Amniotic stem cell (primary cell): Measurements from ENCODE around the gene PCDH8.
A peak's percentile ranks its signal among the peaks of the same experiment; 100 is the strongest.

ENCODE experiments used
- DNase-seq: peaks from one replicate; lab custom pipeline; 2025; lab: John Stamatoyannopoulos, UW

Gene PCDH8

DNA sequence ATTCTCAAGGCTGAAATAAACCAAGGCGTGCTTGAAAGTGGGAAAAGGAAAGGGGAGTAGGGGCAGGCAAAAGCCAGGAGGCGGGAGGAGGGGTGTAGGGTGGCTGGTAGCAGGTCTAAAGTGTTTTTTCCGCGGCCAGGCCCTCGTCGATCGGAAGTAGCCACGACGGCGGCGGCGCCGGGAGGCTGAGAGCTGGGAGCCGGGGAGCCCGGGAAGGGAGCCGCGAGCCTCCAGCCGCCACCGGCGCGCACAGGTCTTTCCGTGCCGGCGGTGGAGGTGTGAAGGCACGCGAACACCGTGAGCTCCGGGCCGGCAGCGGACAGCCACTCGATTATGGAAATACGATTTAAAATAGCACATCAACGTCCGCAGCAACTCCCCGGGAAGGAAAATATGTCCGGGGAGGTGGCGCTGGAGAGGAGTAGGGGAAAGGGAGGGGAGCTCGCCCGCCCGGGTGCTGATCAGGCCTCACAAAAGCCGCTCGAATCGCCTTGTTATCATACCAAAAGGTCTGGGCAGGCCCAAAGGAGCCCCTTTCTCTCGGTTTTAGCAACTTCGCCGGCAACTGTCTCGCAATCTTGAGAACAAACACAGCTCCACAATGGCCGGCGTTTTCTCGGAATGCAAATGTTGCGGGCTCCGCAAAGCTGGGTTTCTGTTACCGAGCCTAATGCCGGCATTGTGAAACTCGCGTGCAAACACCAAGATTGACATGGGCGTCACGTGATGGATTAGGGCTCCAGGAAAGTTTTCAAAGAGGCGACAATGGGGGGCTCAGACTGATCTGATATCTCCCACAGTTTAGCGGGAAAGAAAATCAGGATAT, 2.9 kb upstream of the PCDH8 start:
- no peak for DNase-seq

DNA sequence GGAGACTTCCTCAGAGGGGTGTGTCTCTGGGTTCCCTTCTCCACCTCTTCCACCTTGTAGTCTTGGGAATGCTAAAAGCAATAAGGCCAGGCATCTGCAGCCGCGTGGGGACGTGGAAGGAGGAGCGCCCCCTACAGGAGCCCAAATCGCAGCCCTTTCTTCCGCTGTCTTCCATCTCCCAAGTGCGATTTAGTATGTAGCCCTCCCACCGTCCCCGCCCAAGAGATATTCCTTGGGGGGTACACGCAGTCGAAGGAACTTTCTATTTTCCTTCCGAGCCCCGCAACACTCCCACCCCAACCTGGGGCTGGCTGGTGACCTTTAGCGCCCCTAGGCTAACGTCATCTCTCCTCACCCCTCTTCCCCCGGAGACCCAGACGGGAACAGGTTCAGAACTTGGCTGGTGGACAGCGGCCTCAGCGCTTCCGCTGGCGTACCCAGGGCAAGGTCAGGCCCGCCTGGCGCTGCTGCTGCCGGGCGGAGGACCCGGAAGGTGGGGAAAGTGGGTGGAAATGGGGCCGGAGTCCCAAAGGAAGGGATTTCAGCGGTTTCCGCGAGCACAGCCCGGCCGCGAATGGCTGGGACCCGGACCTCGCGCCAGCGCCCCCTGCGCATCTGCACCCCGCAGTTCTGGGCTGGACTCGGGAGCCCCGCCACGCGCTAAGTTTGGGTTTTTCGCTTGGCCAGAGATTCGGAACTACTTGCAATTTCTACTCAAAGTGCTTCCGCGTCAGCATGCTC, 2.1 kb upstream of the PCDH8 start:
- peak; percentile 8 for DNase-seq

DNA sequence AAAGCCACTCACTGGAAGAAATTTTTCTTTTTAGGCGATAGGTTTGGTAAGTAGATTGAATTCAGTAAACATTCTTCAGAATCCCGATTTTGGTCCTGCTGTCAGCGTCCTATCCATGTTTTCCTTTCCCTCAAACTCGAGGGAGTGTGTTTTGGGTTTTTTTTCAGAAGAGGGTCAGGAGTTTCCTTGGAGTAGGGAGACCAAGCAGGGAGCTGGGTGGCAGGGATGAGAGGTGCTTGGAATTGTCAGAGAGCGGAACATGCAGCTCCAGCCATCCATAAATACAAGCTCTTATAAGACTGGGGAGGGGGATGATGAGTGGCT, 1.6 kb upstream of the PCDH8 start:
- DNase-seq: no peak

DNA sequence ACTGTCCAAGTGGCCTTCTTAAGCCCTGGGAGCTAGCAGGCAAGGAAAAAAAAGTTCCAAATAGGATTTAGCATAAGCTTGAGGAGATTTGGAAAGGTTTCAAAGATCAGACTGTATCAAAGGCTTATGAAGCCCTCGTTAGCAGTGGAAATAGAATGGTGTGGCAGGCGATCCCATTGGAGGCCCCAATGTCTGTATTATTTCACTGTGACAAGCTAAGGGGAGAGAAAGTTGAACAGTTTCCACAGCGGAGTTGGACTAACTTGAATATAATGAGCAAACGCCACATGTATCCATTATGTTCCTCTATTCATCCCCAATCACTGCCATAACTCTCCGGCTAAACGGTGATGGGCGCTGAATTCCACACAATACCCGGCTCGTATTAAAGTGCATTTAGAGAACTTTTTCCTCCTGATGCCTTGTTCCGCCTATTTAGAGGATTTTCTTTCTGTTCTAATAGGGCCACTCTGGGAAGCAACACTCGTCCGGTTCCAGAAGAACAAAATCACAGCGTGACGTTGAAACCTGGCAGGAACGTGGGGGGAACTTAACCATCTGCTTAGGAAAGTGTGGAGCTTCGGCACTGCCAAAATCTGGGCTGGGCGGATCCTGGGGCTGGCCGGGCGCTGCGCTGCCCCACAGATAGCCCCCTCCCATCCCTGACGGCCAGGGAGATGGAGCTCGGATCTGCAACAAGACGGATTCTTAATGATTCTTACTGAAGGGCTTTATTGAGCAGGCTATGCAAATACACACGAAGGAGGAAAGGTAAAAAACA, 1.0 kb upstream of the PCDH8 start:
- no peak for DNase-seq

DNA sequence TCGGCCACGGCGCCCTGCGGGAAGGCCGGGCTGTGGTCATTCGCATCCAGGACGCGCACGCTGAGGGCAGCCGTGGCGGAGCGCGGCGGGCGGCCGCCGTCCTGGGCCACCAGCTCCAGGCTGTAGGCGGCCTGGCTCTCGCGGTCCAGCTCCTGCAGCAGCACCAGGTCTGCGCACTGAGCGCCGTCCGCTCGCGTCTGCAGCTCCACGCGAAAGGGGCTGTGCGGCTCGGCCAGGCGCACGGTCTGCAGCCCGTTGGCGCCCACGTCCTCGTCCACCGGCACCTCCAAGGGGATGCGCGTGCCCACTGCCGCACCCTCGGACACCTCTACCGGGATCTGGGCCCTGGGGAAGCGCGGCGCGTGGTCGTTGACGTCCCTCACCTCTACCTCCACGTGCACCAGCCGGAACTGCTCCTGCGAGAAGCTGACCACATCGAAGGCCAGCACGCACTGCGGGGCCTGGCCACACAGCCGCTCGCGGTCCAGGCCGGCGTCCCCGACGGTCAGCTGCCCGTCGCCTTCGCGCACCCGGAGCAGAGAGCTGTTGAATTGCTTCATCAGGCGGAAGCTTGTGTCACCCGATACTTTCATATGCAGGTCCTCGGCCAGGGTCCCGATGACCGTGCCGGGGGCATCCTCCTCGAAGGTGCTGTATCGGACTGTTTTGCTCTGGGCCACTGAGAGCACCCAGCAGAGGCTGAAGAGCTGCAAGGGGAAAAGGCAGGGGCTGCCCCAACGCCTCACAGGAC, 583 bp downstream of the PCDH8 start:
- DNase-seq: no peak

DNA sequence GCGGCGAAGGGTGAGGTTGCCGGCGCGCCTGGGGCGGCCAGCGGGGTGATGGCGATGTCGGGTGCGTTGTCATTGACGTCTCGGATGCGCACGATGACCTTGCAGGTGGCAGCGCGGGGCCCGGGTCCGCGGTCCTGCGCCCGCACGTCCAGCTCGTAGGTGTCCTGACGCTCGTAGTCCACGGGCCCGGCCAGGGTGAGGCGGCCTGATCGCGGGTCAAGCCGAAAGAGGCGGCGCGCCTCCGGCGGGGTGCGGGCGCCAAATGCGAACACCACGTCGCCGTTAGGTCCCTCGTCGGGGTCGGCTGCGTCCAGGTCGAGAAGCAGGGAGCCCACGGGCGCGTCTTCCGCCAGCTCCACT, 1.1 kb downstream of the PCDH8 start:
- DNase-seq: no peak

DNA sequence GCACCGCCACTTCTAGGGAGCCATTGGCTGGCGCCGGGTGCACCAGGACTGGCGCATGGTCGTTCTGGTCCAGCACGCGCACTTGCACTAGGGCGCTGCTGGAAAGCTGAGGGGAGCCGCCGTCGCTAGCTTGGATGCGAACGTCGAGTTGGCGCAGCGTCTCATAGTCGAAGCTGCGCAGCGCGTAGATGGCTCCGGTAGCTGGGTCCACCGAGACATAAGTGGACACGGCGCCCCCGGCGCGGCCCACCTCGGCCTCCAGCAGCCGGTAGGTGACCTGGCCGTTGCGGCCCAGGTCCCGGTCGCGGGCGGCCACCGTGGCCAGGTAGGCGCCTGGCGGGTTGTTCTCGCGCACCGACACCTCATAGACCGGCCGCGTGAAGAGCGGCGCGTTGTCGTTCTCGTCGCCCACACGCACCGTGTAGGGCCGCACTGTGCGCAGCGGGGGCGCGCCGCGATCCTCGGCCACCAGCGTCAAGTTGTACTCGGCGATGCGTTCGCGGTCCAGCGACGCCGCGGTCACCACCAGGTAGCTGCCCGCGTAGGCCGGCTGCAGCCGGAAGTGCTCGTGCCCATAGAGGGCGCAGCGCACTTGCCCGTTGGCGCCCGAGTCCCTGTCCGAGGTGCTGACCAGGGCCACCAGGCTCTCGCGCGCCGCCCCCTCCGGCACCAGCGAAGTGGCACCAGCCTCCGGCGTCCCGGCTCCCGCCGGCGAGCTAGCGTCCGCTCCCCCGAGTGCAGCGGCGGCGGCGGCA, 1.7 kb downstream of the PCDH8 start:
- no peak for DNase-seq

DNA sequence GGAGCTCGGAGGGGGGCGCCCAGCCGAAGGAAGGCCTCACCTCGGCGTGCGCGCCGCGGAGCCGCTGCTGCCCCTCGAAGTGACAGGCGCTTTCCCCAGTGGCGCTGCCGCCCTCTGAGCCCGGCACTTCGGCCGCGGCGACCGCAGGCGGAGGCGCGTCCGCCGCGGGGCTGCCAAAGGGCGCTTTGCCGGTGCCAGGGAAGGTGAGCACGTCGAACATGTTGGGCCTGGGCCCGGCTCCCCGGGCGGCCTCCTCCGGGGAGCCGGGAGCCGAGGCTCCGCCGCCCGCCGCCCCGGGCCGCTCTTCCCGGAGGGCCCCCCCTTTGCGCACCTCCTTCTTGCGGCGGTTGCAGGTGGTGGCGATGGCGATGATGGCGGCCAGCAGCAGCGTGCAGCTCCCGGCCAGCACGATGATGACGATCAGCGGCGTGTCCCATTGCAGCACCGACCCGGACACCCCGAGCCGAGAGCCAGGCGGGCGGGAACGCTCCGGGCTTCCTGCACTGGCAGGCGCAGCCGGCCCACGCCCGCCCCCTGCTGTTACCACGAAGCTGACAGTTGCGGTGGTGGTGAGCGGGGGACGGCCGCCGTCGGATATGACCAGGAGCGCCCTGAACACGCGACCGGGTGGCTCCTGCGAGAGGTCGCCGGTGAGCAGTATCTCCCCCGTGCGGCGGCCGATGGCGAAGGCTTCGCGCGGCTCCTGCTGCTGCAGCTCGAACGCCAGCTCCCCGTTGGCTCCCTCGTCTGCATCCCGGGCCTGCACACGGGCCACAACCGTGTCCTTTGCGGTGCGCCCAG, 2.5 kb downstream of the PCDH8 start:
- DNase-seq: no peak

DNA sequence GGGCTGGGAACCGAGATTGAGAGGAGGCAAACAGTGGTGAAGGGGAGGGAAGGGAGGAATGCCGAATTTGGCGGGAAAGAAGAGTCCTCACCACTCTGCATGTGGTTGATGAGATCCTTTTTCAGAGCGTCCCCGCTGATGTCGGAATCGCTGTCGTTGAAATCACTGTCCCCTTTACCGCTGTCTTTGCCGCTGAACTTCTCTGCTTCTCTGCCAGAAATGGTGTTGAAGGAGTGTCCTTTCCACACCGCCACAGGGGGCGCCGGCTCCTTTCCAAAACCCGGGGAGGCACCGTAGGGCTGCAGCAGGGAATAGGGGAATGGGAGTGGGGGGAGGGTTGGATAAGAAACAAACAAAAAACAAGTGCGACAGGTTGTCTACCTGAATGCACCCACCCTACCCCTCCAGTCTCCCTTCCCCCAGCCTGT, 3.1 kb downstream of the PCDH8 start:
- DNase-seq: no peak

DNA sequence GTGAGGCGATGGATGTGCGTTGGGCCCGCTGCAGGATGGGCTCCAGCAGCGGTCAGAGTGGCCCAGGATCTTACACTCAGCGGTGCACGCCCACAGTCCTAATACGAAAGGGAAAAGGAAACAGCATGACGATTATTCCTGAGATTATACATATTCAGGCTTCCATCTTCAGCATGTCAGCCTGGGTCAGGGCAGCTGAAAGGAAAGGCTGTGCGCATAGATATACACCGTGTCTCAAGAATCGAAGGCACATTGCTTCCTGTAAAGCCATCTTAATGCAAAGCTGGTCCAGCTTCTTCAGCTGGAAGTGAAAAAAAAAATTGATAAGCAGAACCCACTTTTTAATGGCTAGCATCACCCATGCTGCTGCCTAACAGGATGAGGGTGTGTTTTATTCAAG, 3.6 kb downstream of the PCDH8 start:
- DNase-seq: no peak

DNA sequence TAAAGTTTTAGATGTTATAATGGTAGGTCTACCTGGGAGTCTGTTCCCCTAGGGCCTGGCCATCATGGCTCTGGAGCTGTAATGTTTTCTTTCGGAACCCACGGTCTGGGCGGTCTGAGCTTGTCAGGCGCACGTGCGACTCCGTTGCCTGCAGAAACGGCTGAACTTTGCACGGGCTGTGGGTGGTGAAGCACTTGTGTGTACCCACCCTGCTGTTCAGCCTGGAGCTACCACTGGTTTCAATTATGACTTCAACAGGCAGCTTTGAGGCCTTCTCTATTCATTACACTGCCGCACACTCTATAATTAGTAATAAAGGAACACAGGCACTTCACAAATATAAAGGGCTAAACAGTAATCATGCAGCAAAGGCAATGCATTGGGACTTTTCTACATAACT, 6.0 kb downstream of the PCDH8 start:
- no peak for DNase-seq

DNA sequence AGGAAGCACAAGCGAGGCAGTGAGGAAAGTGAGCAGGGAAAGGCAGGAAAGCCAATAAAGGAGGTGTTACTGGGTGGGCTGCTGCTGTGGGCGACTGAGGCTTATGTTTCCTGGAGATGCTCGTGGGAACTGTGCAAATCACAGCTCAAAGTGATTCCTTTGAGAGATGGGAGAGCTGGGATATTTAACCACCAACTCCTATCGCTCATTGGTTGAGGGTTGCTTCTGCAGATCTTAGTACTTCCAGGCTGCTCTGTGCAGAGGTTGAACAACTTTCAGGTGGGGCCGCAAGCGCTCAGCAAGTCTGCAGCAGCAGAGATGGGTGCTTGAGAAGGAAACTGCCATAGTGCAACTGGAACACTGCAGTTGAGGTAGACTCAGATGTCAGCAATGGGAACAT, 8.4 kb downstream of the PCDH8 start:
- DNase-seq: no peak

DNA sequence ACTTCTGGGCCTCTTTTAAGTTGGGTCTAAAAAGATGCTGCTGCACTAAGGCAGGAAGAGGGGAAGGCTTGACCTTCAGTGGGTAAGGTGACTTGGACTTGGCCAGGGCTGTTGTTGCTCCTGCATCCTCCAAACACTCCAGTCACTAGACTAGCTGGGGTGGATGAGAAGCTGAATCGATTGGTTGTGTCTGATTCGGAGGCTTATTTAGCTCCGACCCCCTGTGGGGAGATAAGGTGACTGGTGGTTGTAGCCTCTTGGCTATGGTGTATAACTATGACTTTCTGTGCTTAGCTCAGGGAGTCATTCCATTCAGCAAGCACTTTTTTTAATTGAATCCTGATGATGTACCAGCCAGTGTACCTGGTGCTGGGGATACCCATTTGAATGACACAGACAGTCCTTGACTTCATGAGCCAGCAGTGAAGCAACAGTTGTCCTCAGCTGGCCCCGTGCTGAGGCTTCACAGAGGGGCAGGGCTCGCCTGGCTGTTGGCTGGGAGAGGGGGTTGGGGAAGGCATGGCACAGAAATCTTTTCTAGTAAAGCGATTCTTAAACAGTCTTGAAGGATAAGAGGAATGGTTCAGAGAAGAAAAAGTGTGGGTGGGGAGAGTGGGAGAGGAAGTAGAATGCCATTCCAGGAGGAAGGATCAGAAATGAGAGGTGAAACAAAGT, 9.9 kb downstream of the PCDH8 start:
- no peak for DNase-seq

DNA sequence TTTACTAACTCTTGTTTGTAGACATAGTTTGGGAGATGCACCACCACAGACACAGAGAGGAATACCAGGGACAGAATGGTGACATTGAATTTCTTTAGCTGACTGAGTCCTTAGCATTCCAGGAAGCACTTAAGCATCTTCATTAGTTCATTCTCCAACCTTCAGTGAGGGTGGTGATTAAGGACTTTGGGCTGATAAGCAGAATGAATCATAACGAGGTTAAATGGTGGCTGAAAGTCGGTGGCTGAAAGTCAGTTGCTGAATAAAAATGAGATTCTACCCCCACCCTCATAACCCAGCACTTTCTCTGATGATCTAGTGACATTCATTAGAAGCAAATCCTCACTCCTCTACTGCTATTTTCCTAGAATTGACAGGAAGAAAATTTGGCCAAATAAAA, 10.6 kb downstream of the PCDH8 start:
- DNase-seq: no peak

DNA sequence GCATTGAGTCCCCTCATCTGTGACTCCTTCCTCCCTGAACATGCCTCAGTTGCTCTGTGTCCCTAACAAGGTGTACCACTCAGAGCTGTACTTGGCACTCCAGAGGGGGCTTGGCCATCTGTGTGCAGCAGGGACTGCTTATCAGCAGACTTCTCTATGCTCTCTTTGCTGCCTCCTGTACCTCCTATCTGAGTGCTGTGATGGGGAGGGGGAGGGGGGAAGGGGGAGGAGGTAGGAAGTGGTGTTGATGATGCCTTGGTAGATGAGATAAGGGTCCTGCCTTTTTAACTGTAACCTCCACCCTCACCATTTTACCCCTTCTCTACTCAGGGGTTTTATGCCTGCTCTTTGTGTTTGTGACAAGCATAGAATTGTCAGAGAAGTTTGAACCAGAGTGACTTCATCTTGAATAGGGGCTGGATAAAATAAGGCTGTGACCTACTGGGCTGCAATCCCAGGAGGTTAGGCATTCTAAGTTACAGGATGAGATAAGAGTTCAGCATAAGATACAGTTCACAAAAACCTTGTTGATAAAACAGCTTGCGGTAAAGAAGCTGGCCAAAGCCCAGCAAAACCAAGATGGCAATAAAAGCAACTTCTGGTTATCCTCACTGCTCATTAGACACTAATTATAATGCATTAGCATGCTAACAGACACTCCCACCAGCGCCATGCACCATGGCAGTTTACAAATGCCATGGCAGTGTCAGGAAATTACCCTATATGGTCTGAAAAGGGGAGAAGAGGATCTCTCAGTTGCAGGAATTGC, 13.2 kb downstream of the PCDH8 start:
- no peak for DNase-seq

DNA sequence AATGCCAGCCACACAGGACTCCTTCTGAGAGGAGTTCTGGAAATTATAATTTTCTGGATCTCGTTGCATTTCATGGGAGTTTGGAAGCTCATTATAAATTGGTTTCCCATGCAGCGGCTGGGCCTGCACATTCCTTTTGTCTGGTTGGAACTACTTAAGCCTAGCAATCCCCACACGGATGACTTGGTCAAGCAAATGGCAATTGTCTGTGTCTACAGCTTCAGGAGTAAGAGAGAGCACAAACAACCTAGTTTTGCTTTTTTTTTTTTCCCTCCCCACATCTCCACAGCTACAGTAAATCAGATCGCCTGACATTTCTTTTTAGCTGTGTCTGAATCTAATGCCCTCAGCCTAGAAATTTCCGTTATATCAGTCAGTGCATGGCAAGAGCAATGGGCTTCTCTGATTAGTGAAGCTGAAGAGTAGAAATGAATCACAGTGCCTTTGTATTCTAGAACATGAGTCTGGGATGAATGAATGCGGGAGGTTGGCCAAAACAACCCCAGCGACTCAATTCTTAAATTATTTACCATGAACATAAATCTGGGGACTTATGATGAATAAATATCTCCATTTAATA, 15.1 kb downstream of the PCDH8 start:
- DNase-seq: no peak

DNA sequence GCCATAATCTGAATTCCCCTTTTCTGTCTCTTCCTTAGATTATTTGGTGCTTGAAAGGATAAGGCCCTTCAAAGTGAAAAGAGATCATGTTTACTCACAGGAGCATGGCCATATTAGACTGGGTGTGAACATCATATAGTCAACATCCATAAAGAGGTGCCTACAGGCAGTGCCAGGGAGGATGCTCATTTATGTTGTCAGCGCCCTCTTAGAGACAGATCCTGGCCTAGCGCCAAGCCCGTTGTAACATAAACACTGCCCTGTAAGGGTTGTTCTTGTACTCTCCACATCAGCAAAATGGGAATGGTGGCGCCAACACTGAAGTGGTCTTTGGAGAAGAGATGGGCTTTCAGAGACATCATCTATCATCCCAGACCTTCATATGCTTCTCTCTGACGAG, 16.1 kb downstream of the PCDH8 start:
- no peak for DNase-seq

DNA sequence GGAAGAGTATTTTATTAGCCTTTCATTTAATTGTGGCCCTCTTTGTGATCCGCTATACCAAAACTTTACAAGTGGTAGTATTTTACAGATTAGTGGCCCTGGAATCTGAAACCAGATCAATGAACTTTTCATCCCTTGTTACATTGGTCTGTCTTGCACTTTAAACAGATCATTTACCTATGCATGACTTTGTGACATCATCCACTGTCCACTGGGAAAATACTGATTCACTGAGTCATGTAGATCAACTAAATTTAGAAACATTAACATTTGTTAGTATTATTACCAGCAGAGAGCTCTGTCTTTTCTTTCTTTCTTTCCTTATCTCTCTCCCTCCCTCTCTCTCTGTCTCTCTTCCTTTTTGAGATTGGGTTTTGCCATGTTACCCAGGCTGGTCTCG, 17.5 kb downstream of the PCDH8 start:
- no peak for DNase-seq

DNA sequence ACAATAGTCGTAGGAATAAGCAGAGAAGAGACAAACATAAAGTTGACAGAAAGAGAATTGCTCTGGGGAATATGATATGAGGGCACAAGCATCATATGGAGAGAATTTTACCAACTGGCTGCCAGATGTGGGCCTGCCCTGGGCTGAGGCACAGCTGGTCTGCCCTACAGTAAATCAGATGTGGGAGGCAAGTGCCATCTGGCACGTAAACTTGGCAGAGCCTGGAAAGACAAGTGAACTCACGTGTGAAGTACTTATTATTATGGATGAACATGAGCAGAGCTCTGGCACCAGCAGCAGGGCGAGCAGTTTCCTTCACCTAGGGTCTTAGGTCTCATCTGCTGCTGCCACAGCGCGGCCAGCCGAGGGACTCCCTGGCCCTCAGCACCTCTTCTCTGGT, 20.6 kb downstream of the PCDH8 start:
- DNase-seq: no peak
